ENCODE measurements around the gene TMEM42.

The TMEM42 gene

GRCh38 chr3:44894485-44894884, 32.8 kb downstream of the TMEM42 start:
- DNase-seq (ENCODE audit: low spot score): no peak
- no peak for TF ChIP-seq CTCF (IDR thresholded peaks at IDR 0.05; ENCODE audit: extremely low read depth, insufficient read depth, missing control alignments)
- in situ Hi-C loops (cut with MboI; ENCODE audit: low pct_unique_long_range_greater_than_20kb, low sequenced_read_pairs, unreplicated experiment): no loop called here

GRCh38 chr3:44896440-44896839, 34.7 kb downstream of the TMEM42 start:
- in situ Hi-C loops (cut with MboI; ENCODE audit: low pct_unique_long_range_greater_than_20kb, low sequenced_read_pairs, unreplicated experiment): no loop called here
- no peak for TF ChIP-seq CTCF (IDR thresholded peaks at IDR 0.05; ENCODE audit: extremely low read depth, insufficient read depth, missing control alignments)
- no peak for DNase-seq (ENCODE audit: low spot score)

GRCh38 chr3:44899683-44900367, 38.1 kb downstream of the TMEM42 start:
- in situ Hi-C loops (cut with MboI; ENCODE audit: low pct_unique_long_range_greater_than_20kb, low sequenced_read_pairs, unreplicated experiment): loop anchor here (25.0 kb wide), 1 partner anchor 563 kb away; the partner anchor contains the start of gene TCAIM
- no peak for TF ChIP-seq CTCF (IDR thresholded peaks at IDR 0.05; ENCODE audit: extremely low read depth, insufficient read depth, missing control alignments)
- DNase-seq (ENCODE audit: low spot score): no peak

- TF ChIP-seq CTCF (IDR thresholded peaks at IDR 0.05; ENCODE audit: extremely low read depth, insufficient read depth, missing control alignments): no peak
- in situ Hi-C loops (cut with MboI; ENCODE audit: low pct_unique_long_range_greater_than_20kb, low sequenced_read_pairs, unreplicated experiment): loop anchor here (25.0 kb wide), 1 partner anchor 565 kb away; the partner anchor contains the start of gene TCAIM
- no peak for DNase-seq (ENCODE audit: low spot score)
Measured at GRCh38 chr3:44902628-44903027, 40.9 kb downstream of the TMEM42 start.

- DNase-seq (ENCODE audit: low spot score): no peak
- TF ChIP-seq CTCF (IDR thresholded peaks at IDR 0.05; ENCODE audit: extremely low read depth, insufficient read depth, missing control alignments): no peak
- in situ Hi-C loops (cut with MboI; ENCODE audit: low pct_unique_long_range_greater_than_20kb, low sequenced_read_pairs, unreplicated experiment): loop anchor here (25.0 kb wide), 1 partner anchor 566 kb away; the partner anchor contains the start of gene TCAIM
Measured at GRCh38 chr3:44903314-44903713, 41.6 kb downstream of the TMEM42 start.

- no peak for DNase-seq (ENCODE audit: low spot score)
- no peak for TF ChIP-seq CTCF (IDR thresholded peaks at IDR 0.05; ENCODE audit: extremely low read depth, insufficient read depth, missing control alignments)
- in situ Hi-C loops (cut with MboI; ENCODE audit: low pct_unique_long_range_greater_than_20kb, low sequenced_read_pairs, unreplicated experiment): loop anchor here (25.0 kb wide), 1 partner anchor 566 kb away; the partner anchor contains the start of gene TCAIM
Measured at GRCh38 chr3:44903751-44904150, 42.0 kb downstream of the TMEM42 start.
